Psoas muscle (tissue), 8 donors: ENCODE data around the gene SAMD10. TPM values are rescaled to one million over a fixed set of nuclear protein-coding genes. Genes with fewer than 3 reads are reported as not detected.

ENCODE experiments used
- ATAC-seq, 4 donors: fragments of 200-7000 bp; cut with Tn5 transposase; one replicate each; pipeline ENCODE4 v1.9.1; 2020; ENCODE audit warnings: moderate library complexity in 3 of 4, mild to moderate bottlenecking in 2 of 4
- DNase-seq, 2 donors: peaks; one replicate each; pipeline ENCODE4 v3.0.0-alpha.2; 2020
- H3K27ac ChIP-seq: fragments of 200-600 bp; one replicate; pipeline ENCODE4 v1.8.0; 2022
- H3K27me3 ChIP-seq, 3 donors: fragments of 200-600 bp in 1 of 3; one replicate each; pipeline versions ENCODE4 v1.6.1 to v1.8.0; 2013 to 2022; ENCODE audit warnings: low read length in 2 of 3, mild to moderate bottlenecking in 2 of 3, moderate library complexity in 1 of 3; ENCODE audit not compliant: insufficient read depth in 3 of 3
- H3K36me3 ChIP-seq, 2 donors: fragments of 200-600 bp in 1 of 2; one replicate each; pipeline versions ENCODE4 v1.6.1 to v1.8.0; 2013 to 2022; ENCODE audit warnings: low read depth in 1 of 2, mild to moderate bottlenecking in 1 of 2, moderate library complexity in 1 of 2; ENCODE audit not compliant: insufficient read depth in 1 of 2
- H3K4me1 ChIP-seq: fragments of 200-600 bp; one replicate; pipeline ENCODE4 v1.8.0; 2022
- H3K4me3 ChIP-seq: fragments of 200-600 bp; one replicate; pipeline ENCODE4 v1.8.0; 2022; ENCODE audit warnings: mild to moderate bottlenecking
- H3K9me3 ChIP-seq: fragments of 200-600 bp; one replicate; pipeline ENCODE4 v1.8.0; 2022
- CTCF ChIP-seq: fragments of 200-600 bp; IDR thresholded peaks from one replicate; pipeline ENCODE4 v1.8.0; 2022; ENCODE audit warnings: antibody characterized with exemption
- WGBS, 3 donors: extraction: QIAGEN DNeasy Blood & Tissue Kit; methylation state at CpG; one replicate each; pipeline versions ENCODE4 v1.1.6 to v1.1.7; 2013; 5-methylcytosine and 5-hydroxymethylcytosine counted together
- intact Hi-C, 2 donors: fragments of 100-400 bp; cut with DNase I; formaldehyde crosslinking; loops; one replicate each; pipeline versions ENCODE4 v1.11.0 to v1.14.2; 2022
- polyA plus RNA-seq, 3 donors: library from polyadenylated mRNA; stranded (reverse); fragments of 200-250 nt; gene quantifications; one replicate each; pipeline ENCODE4 v1.2.3, GENCODE V29; 2013
- total RNA-seq, 4 donors: library from RNA; stranded (reverse); fragmentation: NEBNext Ultra II Directional in 2 of 4; extraction: Animal tissue kit (Norgen Biotek cat#: 25700) in 2 of 4; gene quantifications; one replicate each; pipeline versions ENCODE4 v1.2.1 to v1.2.4, GENCODE V29; 2021 to 2023
- donor health status: healthy with polysubstance abuse.
- donor health status: DM: no; HTN: no; CAD: no; lungs with moderate emphysema.
- donor health status: Bipolar disorder and iron deficiency.
- donor health status: healthy.
- donor health status: DM: yes; HTN: yes; CAD: no.
- donor health status: DM: no; HTN: no; CAD: no.
- donor health status: DM: no; HTN: no; CAD: no.
- donor health status: DM: yes; HTN: yes; CAD: no.

SAMD10 gene
- total and polyA plus RNA-seq, 7 donors, result 0.32 to 5.5 (median 0.56) TPM

GRCh38 chr20:64006902-64007301 is 27.5 kb upstream of the SAMD10 start:
- no peak for TF ChIP-seq CTCF
- H3K27me3 ChIP-seq, result no peaks in the 10 kb centered on the region
- no peak for DNase-seq
- 91 to 96% (median 94%) methylated on average over 3 of the region's 3 CpGs for WGBS, 3 donors
- no peaks in the 10 kb centered on the region for H3K9me3 ChIP-seq
- H3K4me1 ChIP-seq, result no peaks in the 10 kb centered on the region
- peaks cover 3 to 71% of the 10 kb centered on the region in 2 donors for H3K36me3 ChIP-seq
- H3K27ac ChIP-seq, result no peak overlapping the region
- intact Hi-C loops, result no loop called here
- no peak for ATAC-seq
- H3K4me3 ChIP-seq, result no peak overlapping the region

- Histone ChIP-seq H3K27me3 (no peaks in the 10 kb centered on the region), H3K4me3 (no peak overlapping the region), H3K4me1 (peaks cover 4% of the 10 kb centered on the region), H3K9me3 (no peaks in the 10 kb centered on the region), H3K27ac (no peak overlapping the region), H3K36me3 (peaks cover 2 to 72% of the 10 kb centered on the region in 2 donors)
- DNase-seq, result no peak
- no peak for TF ChIP-seq CTCF
- 48 to 73% (median 51%) methylated on average over 10 of the region's 10 CpGs for WGBS, 3 donors
- intact Hi-C loops, result no loop called here
- ATAC-seq, result no peak
Observed at GRCh38 chr20:64006490-64006889, 27.0 kb upstream of the SAMD10 start.

GRCh38 chr20:64005394-64005793 is 26.0 kb upstream of the SAMD10 start:
- Histone ChIP-seq H3K36me3 (peaks cover 0 to 72% of the 10 kb centered on the region in 2 donors), H3K4me3 (no peak overlapping the region), H3K27me3 (no peaks in the 10 kb centered on the region), H3K4me1 (peaks cover 5% of the 10 kb centered on the region), H3K9me3 (no peaks in the 10 kb centered on the region), H3K27ac (no peak overlapping the region)
- no peak for TF ChIP-seq CTCF
- DNase-seq (no peak), ATAC-seq (peak in 1 of 4 donors; percentile 30)
- 78 to 88% (median 86%) methylated on average over 6 of the region's 6 CpGs for WGBS, 3 donors
- intact Hi-C loops, result no loop called here

- TF ChIP-seq CTCF, result no peak
- H3K36me3 ChIP-seq, result peaks cover 0 to 79% of the 10 kb centered on the region in 2 donors
- no peaks in the 10 kb centered on the region for H3K9me3 ChIP-seq
- ATAC-seq, result no peak
- 81 to 88% (median 88%) methylated on average over 7 of the region's 7 CpGs for WGBS, 3 donors
- DNase-seq, result no peak
- peaks cover 5% of the 10 kb centered on the region for H3K4me1 ChIP-seq
- intact Hi-C loops, result no loop called here
- H3K27me3 ChIP-seq, result no peaks in the 10 kb centered on the region
- H3K4me3 ChIP-seq, result no peak overlapping the region
- no peak overlapping the region for H3K27ac ChIP-seq
Observed at GRCh38 chr20:64003960-64004725, 24.7 kb upstream of the SAMD10 start.

- whole genome bisulfite sequencing, 3 donors, result 32 to 50% (median 35%) methylated on average over 11 of the region's 11 CpGs
- H3K27me3 ChIP-seq, result no peaks in the 10 kb centered on the region
- peak overlapping the region; percentile 41 for H3K27ac ChIP-seq
- DNase-seq (no peak), ATAC-seq (peak; percentile 21 to 75 (median 58))
- no peak overlapping the region for H3K4me3 ChIP-seq
- TF ChIP-seq CTCF, result no peak
- H3K9me3 ChIP-seq, result no peaks in the 10 kb centered on the region
- intact Hi-C loops, result no loop called here
- H3K36me3 ChIP-seq, result peaks cover 4 to 92% of the 10 kb centered on the region in 2 donors
- peaks cover 5% of the 10 kb centered on the region for H3K4me1 ChIP-seq
Observed at GRCh38 chr20:64001607-64002011, 22.2 kb upstream of the SAMD10 start.
